ENCODE results near the gene EFCAB8.
"Not testable (repeated sequence)": the region's sequence is repeated elsewhere in the genome, so short reads cannot be mapped to it uniquely, and the experiment has no call there.

Gene EFCAB8

GRCh38 chr20:32886652-32887051 lies 27.9 kb downstream of the EFCAB8 start:
- ATAC-seq (no peak), DNase-seq (no peak)

- ATAC-seq, result no peak
Observed at GRCh38 chr20:32887492-32887891, 28.8 kb downstream of the EFCAB8 start.

GRCh38 chr20:32888636-32889035 lies 29.9 kb downstream of the EFCAB8 start:
- ATAC-seq (no peak), DNase-seq (no peak)

More at GRCh38 chr20:32887492-32887891, 28.8 kb downstream of the EFCAB8 start:
- no peak for DNase-seq

DNA sequence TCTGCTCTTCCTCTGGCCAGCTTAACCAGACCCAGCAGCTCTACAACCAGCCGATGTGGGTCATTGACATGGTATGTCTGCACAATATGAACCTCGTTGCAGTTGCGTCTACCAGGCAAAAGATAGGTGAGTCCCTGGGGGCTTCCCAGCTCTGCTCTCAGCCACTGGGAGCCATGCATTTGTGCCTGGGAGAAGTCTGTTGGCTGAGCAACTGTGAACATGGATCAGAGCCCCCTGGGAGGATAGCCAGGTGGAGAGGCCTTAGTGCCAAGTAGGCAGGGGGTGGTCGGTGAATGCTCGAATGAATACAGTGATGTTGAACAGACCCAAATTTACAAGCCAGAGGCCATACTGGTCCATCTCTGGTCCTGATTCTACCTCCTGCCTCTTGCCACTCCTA lies 30.6 kb downstream of the EFCAB8 start:
- ATAC-seq (no peak), DNase-seq (no peak)

- ATAC-seq (no peak), DNase-seq (no peak)
Observed at GRCh38 chr20:32891491-32891890, 32.8 kb downstream of the EFCAB8 start.

DNA sequence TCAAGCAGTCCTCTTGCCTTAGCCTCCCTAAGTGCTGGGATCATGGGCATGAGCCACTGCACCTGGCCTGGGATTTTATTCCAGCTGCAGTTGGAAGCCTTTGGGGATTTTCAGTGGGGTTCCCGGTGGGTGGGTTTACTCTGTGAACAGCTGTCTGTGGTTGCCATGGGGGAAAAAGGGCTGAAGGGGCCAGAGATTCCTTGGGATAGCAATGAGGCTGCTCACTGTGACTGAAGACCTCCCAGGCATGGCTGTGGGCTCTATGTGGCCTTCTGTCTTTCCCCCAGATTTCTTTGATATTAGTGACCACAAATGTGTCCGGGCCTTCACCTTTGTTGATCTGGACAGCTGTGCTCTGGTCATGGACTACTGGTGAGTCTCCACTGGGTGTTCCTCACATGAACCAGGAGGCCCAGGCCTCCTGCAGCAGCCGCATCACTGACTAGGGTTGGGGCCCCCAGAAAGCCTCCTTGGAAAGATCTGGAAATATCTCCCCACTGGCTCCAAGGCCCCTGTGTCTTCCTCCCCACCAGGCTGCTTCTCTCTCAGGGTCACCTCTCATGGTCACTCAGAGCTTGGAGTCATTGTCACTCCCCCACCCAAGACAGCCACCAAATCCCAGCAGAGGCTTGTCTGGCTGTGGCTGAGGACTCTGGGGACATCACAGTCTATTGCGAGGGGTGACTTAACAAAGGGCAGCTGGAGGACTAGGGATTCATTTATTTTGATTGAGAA lies 33.4 kb downstream of the EFCAB8 start:
- ATAC-seq (no peak), DNase-seq (no peak)

DNA sequence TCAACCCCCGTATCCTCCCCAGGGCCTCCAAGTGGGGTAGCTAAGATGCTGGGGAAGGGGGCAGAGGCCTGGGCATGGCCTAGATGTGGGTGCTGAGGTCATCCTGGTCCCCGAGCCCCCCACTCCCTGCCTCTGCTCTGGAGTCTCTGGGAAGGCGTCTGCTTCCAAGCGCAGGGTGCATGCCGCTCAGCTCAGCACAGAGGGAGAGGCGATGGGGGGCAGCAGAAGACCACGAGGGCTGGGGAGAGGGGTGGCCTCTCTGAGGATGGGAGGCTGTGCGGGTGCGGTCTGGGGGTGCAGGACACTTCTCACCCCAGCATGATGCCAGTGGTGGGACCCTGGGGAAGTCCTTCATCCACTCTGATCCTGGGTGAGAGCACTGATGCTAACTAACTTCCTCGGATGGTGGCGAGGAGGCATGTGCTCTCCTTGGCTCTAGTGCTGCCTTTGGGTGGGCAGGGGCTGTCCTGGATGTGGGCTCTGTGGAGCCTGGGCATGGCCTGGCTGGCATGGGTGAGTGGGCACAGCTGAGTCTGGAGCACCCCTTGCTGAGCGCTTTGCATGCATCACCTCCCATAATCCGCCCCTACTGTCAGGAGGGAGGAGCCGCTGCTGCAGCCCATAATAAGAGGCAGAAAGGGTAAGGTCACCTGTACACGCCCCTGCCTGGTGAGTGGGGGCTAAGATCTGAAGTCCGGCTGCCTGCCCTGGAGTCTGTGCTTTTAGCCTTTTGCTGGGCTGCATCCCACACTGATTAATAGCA lies 34.7 kb downstream of the EFCAB8 start:
- ATAC-seq (no peak), DNase-seq (no peak)

- DNase-seq (peak; percentile 9), ATAC-seq (peak; percentile 24)
Observed at GRCh38 chr20:32894026-32894483, 35.3 kb downstream of the EFCAB8 start.

GRCh38 chr20:32894711-32895355 lies 36.1 kb downstream of the EFCAB8 start:
- DNase-seq, result no peak
- ATAC-seq, result no peak

- DNase-seq (no peak), ATAC-seq (no peak)
Observed at GRCh38 chr20:32896521-32897280, 38.0 kb downstream of the EFCAB8 start.

DNA sequence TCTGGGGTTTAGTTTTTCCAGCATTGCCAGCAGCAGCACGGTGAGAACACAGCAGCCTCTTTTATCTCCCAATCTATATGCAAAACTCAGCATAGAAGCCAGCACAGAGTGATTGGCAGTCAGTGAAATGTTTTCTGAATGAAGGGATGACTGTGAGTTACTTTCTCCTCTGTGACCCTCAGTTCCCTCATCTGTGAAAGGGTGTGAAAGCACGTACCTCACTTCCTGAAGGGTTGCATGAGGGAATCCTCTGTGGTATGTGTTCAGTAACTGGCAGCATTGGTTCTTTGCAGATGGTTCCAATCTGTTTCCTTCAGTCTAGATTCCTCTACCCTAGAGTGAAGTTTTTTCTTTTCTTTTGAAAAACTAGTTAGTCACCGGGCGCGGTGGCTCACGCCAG lies 40.0 kb downstream of the EFCAB8 start:
- DNase-seq (no peak), ATAC-seq (no peak)

DNA sequence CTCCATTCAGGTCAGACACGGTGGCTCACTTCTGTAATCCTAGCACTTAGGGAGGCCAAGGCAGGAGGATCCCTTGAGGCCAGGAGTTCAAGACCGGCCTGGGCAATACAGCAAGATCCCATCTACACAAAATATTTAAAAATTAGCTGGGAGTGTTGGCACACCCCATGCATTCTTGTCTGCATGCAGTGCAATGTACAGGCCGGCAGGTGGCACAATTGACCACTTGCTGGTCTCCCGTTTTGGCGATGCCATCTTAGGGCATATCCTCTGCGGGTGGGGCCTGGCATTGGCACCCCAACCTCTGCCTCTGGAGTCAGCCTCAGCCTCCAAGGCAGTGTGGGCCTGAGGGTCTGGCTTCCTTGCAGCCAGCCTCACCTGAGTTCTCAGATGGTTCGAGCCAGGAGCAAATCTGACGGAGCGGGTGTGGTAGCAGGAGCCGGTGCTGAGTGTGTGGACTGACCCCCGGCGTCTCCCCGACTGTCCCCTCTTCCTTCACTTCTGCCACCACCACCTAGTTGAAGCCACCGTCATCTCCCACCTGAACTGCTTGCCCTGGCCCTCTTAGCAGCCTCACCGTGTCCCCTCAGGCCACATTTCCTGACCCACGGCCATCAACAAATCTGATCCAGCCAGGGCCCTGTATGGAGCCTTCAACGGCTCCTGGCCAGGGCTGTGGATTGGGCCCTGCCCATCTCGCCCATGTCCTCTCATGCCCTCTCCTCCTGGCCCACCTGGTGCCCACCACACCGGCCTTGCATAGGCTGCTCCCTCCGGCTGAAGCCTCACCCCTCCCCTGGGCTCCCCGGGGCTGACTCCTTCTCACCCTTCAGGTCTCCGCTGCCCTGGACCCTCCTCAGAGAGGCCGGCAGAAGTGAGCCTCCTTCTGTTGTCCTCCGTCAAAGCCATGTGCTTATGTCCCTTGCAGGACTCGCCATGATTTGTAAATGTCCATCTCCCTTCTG lies 44.0 kb downstream of the EFCAB8 start:
- DNase-seq (peak; percentile 72), ATAC-seq (peak; percentile 61)

DNA sequence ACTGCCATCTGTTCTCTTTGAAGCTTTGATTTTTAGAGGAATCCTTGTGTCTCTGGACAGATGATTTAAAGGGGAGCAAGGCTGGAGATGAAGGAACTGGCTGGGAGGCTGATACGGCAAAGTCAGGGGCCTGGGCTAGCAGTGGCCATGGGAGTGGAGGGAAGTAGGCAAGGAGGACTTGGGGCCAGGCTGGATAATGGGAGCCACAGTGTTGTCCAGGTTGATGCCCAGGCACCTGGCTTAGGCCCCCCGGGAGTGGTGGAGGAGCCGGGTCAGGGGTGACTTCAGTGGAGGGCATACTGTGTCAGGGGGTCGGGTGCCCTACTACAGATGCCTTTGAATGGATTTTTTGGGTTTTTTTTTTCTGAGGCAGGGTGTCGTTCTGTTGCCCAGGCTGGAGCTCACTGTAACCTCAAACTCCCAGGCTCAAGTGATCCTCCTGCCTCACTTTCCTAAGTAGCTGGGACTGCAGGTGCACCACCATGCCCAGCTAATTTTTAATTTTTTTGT lies 45.0 kb downstream of the EFCAB8 start:
- DNase-seq (no peak), ATAC-seq (no peak)

DNA sequence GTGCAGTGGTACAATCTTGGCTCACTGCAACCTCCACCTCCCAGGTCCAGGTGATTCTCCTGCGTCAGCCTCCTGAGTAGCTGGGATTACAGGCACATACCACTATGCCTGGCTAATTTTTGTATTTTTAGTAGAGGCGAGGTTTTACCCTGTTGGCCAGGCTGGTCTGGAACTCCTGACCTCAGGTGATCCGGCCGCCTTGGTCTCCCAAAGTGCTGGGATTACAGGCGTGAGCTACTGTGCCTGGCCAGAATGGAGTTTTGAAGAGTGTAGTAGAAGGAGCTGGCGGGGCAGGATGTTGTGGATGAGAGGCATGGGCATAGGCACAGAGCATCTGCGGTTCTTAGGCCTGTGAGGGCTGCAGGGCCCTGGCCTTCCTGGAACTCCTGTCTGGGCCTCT lies 46.0 kb downstream of the EFCAB8 start:
- ATAC-seq, DNase-seq: not testable (repeated sequence)

GRCh38 chr20:32906200-32906599 lies 47.5 kb downstream of the EFCAB8 start:
- ATAC-seq (no peak), DNase-seq (no peak)

GRCh38 chr20:32906871-32907495 lies 48.3 kb downstream of the EFCAB8 start:
- ATAC-seq, result no peak
- no peak for DNase-seq

DNA sequence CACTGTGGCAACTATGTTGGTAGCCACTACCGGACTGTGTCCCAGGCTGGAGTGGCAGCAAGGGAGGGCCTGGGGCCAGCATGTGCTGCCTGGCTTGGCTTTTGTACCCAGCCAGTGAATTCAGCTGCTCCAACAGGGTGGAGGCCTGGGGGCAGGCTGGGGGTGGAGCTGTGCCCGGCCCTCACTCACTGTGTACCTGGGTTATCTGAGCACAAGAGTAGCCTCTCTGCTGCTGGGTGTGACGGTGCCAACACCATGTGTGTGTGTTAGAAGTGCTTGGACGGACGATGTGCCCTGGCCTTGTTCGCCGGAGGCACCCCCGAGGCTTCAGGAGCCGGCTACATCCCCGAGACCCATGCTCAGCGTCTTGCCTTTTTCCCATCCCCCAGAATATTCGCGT lies 49.2 kb downstream of the EFCAB8 start:
- ATAC-seq, result no peak
- no peak for DNase-seq

- DNase-seq (no peak), ATAC-seq (no peak)
Observed at GRCh38 chr20:32908334-32909292, 49.9 kb downstream of the EFCAB8 start.

DNA sequence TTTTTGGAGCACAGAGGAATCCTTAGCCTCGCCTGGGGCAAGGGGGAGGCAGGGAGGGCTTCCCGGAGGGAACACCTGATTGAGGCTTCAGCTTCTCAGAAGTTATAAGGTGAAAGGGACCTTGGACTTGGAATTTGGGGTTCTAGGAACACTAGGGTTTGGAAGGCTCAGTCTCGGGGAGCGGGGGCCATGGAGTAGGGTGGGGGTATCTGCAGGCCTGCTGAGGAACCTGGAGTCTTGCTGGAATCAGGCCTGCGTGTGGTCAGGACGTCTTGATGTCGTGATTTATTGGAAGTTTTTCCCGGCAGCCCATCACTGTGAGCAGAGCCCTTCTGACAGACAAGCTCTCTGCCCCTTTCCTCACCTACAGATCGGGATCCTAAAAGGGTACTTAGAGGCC lies 50.7 kb downstream of the EFCAB8 start:
- DNase-seq (no peak), ATAC-seq (no peak)
